ENCODE data around the gene PIGM.

PIGM gene

DNA sequence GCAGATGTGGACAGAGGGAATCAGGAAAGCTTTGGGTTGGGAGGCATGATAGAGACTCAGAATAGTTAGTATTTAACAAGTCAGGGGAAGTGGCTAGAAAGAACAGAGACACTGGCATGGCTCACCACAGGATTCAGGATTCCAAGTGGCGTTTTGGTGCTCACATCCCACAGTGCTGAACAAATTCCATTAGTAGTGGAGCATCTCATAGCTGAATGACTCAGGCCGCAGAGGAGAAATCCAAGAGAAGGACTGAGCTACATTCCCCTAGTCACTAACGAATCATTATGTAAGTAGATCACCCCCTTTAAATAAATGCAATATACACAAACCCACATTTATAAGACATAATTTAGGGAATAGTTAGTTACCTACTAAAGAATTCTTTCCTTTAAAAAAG is 44.5 kb upstream of the PIGM start:
- TF ChIP-seq, protein P1, sequence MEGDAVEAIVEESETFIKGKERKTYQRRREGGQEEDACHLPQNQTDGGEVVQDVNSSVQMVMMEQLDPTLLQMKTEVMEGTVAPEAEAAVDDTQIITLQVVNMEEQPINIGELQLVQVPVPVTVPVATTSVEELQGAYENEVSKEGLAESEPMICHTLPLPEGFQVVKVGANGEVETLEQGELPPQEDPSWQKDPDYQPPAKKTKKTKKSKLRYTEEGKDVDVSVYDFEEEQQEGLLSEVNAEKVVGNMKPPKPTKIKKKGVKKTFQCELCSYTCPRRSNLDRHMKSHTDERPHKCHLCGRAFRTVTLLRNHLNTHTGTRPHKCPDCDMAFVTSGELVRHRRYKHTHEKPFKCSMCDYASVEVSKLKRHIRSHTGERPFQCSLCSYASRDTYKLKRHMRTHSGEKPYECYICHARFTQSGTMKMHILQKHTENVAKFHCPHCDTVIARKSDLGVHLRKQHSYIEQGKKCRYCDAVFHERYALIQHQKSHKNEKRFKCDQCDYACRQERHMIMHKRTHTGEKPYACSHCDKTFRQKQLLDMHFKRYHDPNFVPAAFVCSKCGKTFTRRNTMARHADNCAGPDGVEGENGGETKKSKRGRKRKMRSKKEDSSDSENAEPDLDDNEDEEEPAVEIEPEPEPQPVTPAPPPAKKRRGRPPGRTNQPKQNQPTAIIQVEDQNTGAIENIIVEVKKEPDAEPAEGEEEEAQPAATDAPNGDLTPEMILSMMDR (conservative IDR thresholded peaks at IDR 0.05): no peak
- TF ChIP-seq ZFX (IDR thresholded peaks at IDR 0.05): no peak
- no peak overlapping the region for H3K27ac ChIP-seq

DNA sequence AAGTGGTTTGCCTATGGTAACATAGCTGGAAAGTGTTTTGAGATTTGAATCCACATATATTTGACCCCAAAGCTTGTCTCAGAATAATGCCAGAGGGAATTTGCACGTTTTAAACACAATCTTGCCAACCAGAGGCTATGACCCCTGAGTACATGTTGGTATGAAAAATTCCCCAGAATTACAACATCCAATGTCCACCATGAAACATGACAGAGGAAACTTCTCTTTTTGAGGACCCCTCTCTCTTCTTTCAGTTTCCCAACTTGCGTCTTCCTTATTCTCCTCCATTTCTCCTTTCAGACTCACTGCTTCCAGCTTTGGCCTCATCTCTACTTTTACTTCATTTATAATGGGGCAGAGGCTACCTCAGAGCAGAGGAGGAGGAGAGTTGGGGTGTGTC is 44.0 kb upstream of the PIGM start:
- TF ChIP-seq, protein P1 (conservative IDR thresholded peaks at IDR 0.05): no peak
- no peak for TF ChIP-seq ZFX (IDR thresholded peaks at IDR 0.05)
- H3K27ac ChIP-seq: no peak overlapping the region

DNA sequence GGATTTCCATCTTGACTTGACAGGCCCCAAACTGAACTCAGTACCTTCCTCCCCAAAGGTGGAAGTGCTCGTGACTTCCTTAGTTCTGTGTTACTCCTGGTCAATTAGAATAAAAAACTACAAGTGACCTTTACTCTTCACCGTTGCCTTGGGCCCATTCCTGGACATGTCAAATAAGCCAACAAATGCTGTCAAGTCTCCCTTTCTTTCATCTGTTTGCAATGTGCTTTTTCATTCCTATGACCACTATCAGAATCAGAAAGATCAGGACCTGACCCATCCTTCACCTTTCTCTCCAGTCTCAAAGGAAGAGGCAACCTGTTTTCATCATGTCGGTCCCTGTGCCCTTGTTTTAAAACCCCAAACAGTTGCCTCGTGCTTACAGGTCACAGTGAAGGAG is 43.1 kb upstream of the PIGM start:
- no peak overlapping the region for H3K27ac ChIP-seq
- no peak for TF ChIP-seq ZFX (IDR thresholded peaks at IDR 0.05)
- TF ChIP-seq, protein P1 (conservative IDR thresholded peaks at IDR 0.05): no peak

DNA sequence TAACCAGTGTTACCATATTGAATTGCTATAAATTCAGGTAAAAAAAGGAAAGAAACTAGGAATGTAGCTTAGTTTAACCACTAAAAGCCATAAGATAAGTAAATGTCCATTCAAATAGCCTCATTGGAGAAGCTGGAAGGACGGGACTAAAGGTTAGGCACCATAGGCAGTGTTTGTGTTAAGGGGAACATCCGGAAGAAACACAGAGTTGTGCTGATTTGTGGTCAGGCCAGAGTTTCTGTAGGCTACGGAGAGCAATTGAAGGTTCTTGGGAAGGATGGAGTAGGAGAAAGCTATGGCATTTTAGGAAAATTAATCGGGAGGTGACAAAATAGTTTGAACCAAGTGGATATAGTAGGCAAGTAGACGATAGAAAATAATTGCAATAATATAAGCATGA is 39.5 kb upstream of the PIGM start:
- H3K27ac ChIP-seq: no peak overlapping the region
- no peak for TF ChIP-seq ZFX (IDR thresholded peaks at IDR 0.05)
- TF ChIP-seq, protein P1 (conservative IDR thresholded peaks at IDR 0.05): no peak

DNA sequence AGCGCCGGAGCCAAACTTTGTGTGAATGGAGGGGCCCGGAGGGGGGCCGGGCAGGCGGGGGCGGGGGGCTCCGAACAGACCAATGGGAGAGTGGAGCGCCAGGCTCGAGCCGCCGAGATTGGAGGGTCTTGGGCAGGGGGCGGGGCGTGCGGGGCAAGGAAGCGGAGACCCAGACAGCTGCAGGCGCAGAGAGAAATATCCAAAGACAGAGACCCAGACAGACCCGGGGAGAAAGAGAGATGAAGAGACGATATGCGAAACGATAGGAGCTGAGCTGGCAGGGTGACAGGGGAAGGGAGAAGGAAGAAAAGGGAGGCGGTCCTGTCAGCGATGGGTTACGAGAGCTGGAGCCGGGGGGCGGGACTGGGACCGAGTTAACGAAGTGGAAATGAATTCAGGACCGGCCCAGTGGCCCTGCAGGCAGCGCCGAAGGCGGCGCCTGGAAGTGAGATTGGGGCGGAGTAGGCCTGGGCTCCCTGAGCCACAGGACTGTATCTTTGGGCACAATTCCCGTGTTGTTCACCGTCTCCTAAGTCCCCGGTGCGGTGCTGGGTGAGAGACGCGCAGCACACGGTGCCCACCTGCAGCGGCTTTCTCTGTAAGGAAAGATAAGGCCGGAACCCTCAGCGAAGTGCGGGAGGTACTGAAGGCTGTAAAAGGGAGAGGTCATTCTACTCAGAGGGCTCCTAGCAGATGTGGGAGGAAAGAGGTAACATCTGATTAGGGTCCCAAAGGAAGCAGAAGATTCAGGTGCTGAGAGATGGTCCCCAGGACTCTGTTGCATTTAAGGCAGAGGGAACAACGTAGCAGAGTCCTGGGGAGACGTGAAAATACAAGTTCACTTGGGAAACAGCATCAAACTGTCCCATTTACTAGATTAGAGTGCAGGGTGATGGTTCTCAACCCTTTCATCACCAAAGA is 38.7 kb upstream of the PIGM start:
- H3K27ac ChIP-seq: no peak overlapping the region
- TF ChIP-seq, protein P1 (conservative IDR thresholded peaks at IDR 0.05): no peak
- TF ChIP-seq ZFX (IDR thresholded peaks at IDR 0.05): no peak

DNA sequence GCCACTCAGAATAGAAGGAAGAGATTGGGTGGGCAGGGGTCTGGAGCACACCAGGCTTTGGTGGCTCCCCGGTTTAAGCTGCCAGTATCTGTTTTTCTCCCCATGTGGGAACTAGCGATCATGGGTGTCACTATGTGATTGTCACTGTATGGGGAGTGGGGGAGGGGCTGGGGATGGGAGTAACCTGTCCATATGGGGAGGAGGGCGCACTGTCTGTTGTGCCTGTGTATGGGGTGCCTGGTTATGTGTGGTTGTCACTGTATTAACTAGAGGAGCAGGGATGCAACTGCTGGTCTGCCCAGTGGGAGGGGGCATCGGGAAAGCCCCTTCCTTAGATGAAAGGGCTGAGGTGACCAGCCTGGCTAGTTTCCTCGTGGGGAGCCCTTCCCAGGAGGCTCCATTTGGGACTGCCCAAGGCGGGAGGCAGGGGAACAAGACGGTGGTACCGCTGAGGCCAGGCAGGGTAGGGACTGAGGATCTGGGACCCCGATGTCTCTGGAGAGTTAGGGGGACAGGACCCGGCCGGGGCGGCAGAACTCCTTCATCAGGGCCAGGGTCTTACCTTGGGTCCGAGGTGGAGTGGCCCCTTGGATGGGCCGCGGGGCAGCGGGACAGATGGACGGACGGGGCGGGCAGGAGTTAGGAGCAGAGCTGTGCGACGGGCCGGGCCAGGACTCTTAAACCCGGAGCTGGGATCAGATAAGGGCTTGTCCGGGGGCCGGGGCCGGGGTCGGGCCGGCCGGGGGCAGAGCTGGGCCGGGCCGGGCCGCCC is 37.9 kb upstream of the PIGM start, which contains the start of gene KCNJ10:
Gene KCNJ10 (minus strand): TSS at position 701 of the 772 bp plus-strand sequence. CDS start 27,628 bp downstream, outside the sequence.
- TF ChIP-seq, protein P1 (conservative IDR thresholded peaks at IDR 0.05): no peak
- no peak for TF ChIP-seq ZFX (IDR thresholded peaks at IDR 0.05)
- H3K27ac ChIP-seq: no peak within 1 kb of the TSS

DNA sequence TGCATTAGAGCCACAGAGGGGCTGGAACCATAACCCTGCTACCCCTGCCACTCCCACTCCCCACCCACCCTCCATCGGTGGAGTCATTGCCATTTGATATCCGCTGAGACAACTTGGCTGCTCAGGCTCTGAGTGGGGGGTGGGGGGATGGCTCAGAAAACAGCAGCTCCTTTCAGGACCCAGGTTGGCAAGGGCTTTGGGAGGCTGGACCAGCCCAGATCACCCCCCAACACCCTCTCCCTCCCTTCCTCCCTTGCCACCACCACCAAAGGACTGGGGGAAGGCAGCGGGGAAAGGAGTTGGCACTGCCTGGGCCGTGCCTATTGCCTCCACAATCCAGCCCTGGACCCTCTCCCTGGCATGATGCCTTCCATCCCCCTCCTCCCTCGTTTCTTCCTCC is 36.4 kb upstream of the PIGM start:
- no peak for TF ChIP-seq ZFX (IDR thresholded peaks at IDR 0.05)
- TF ChIP-seq, protein P1 (conservative IDR thresholded peaks at IDR 0.05): no peak
- no peak overlapping the region for H3K27ac ChIP-seq

Data from C4-2B (cell line).